GM20000 (cell line): ENCODE data around the gene DPP10.

Experiments used
- DNase-seq: peaks from one replicate; pipeline ENCODE4 v3.0.0; 2012; ENCODE audit warnings: low spot score
- CTCF ChIP-seq: IDR thresholded peaks from 2 replicates; pipeline ENCODE4 v1.5.1; 2012; ENCODE audit warnings: mild to moderate bottlenecking, control low read depth; ENCODE audit errors: extremely low read depth, missing control alignments

The DPP10 gene

DNA sequence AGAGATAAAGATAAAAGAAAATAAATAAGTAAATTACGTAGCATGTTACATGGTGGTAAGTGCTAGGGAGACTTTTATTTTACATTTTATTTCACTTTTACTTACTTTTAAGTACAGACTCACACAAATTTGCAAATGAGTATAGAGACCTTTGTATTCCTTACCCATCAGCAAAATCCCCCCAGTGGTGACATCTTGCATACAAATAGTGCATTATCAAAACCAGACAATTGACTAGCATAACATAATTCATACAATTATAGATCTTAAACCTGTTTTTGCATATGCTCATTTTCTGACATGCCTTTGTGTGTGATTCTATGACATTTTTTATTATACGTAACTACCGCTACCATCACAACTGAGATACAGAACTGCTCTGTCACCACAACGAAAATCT lies 1099.4 kb downstream of the DPP10 start:
- no peak for TF ChIP-seq CTCF
- no peak for DNase-seq

- no peak for TF ChIP-seq CTCF
- no peak for DNase-seq
These were observed 1099.9 kb downstream of the DPP10 start for GRCh38 chr2:115542331-115542730.

DNA sequence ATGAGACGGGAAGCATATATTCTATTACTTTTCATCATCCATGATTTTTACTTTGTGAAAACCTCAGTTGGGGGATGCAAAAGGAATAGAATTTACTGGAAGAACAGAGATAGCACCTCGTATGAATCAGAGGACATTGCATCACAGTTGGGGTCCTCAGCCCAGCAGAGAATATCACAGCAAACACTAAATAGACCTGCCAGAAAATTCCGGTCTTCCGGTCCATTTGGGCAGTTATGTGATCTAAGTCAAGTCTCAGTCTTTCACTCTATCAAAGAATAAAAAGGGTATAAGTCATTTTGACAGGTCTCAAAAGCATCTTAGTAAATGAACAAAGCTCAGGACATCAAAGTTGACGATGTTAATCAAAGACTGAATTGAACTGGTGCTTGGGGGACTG lies 1100.6 kb downstream of the DPP10 start:
- no peak for DNase-seq
- no peak for TF ChIP-seq CTCF

DNA sequence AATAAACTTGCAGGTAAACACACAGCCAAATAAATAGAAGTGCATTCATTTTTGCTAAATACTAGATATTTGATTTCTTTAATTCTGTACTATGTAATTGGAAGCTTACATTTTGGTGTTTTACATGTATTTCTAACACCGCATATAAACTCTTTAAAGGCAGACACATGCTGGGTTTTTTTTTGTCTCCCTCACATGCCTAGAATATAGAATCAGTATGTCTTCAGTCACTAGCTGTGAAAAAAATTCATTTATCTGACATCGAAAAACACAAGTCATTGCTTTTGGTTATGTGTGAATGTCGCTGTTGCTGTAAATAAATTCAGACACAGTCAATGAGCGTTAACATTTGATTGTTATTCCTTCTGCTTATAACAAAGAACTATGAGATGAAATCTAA lies 1101.0 kb downstream of the DPP10 start:
- no peak for DNase-seq
- no peak for TF ChIP-seq CTCF

- DNase-seq: no peak
These were observed 1107.2 kb downstream of the DPP10 start for GRCh38 chr2:115549611-115550130.

DNA sequence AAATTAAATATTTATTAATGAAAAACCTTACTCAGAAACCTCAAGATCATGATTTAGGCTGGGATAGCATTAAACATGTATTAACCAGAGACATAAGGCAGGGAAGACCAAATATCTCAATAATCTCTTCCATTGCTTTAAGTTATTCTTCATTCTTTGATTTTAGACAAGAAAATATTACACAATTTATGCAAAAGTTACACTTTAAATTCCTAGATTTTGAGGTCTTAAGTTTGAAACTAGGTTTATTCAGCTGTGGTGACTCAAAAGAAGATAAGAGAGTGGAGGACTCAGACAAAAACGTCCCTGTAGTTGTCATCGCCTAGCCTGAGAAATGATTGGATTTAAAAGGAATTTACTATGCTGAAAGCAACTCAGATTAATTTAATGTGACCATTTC lies 1110.3 kb downstream of the DPP10 start:
- no peak for DNase-seq
- no peak for TF ChIP-seq CTCF

More at GRCh38 chr2:115549611-115550130, 1107.2 kb downstream of the DPP10 start:
- no peak for TF ChIP-seq CTCF

GRCh38 chr2:115554153-115554552 lies 1111.7 kb downstream of the DPP10 start:
- no peak for TF ChIP-seq CTCF
- no peak for DNase-seq

GRCh38 chr2:115558725-115559124 lies 1116.3 kb downstream of the DPP10 start:
- no peak for DNase-seq
- TF ChIP-seq CTCF: no peak
